Measurements from ENCODE around the gene VAT1.

- TF ChIP-seq CTCF (IDR thresholded peaks at IDR 0.05; ENCODE audit: poor library complexity) (no peak), EZH2 (IDR thresholded peaks at IDR 0.05; ENCODE audit: borderline replicate concordance) (no peak)
Measured at GRCh38 chr17:43015579-43015978, 6.6 kb downstream of the VAT1 start.
